HepG2 (cell line): ENCODE results near the gene WIZ. TPM values are rescaled to one million over a fixed set of nuclear protein-coding genes. Genes with fewer than 3 reads are reported as not detected.

Source experiments
- CREM ChIP-seq, 2 experiments: sonication (generic) in 1 of 2; formaldehyde crosslinking in 1 of 2; IDR thresholded peaks; 2 replicates each; pipeline versions ENCODE4 v1.4.0 to v1.6.1; 2016 to 2020; ENCODE audit warnings: antibody characterized with exemption in 1 of 2, mild to moderate bottlenecking in 1 of 2, missing genetic modification reagents in 1 of 2
- GATAD1 ChIP-seq: IDR thresholded peaks from 2 replicates; pipeline ENCODE4 v1.6.1; 2016; ENCODE audit warnings: missing genetic modification reagents, missing compliant biosample characterization
- HDAC6 ChIP-seq: fragments of 200-600 bp; sonication (generic); IDR thresholded peaks from 2 replicates; pipeline ENCODE4 v1.7.0; 2017; ENCODE audit warnings: mild to moderate bottlenecking, antibody characterized with exemption, low read length, low read depth
- JDP2 ChIP-seq: sonication (generic); formaldehyde crosslinking; IDR thresholded peaks from 2 replicates; pipeline ENCODE4 v1.8.1; 2022; ENCODE audit warnings: missing genetic modification reagents, borderline replicate concordance
- KAT7 ChIP-seq: IDR thresholded peaks from 2 replicates; pipeline ENCODE4 v1.6.1; 2018; ENCODE audit warnings: borderline replicate concordance, missing compliant biosample characterization
- KMT2B ChIP-seq: IDR thresholded peaks from 2 replicates; pipeline ENCODE4 v1.6.1; 2016; ENCODE audit warnings: missing genetic modification reagents, missing compliant biosample characterization
- MIXL1 ChIP-seq: IDR thresholded peaks from 2 replicates; pipeline ENCODE4 v1.6.1; 2016
- PHF20 ChIP-seq: sonication (generic); formaldehyde crosslinking; IDR thresholded peaks from 2 replicates; pipeline ENCODE4 v1.5.0; 2020; ENCODE audit warnings: mild to moderate bottlenecking, missing genetic modification reagents
- PHF8 ChIP-seq: sonication (generic); formaldehyde crosslinking; IDR thresholded peaks from 2 replicates; pipeline ENCODE4 v1.5.0; 2020; ENCODE audit warnings: missing genetic modification reagents
- POLR2AphosphoS2 ChIP-seq: IDR thresholded peaks from 2 replicates; pipeline ENCODE4 v1.6.1; 2011; ENCODE audit warnings: low read depth, low read length, improper control_type of control experiment
- SALL1 ChIP-seq: sonication (generic); formaldehyde crosslinking; IDR thresholded peaks from 2 replicates; pipeline ENCODE4 v1.8.0; 2022; ENCODE audit warnings: mild to moderate bottlenecking, missing genetic modification reagents
- SMARCE1 ChIP-seq: fragments of 450-650 bp; IDR thresholded peaks from 2 replicates; pipeline ENCODE4 v1.6.1; 2017; ENCODE audit warnings: borderline replicate concordance
- TFDP1 ChIP-seq: IDR thresholded peaks from 2 replicates; pipeline ENCODE4 v1.6.1; 2016; ENCODE audit warnings: missing compliant biosample characterization, missing genetic modification reagents, borderline replicate concordance
- TFDP2 ChIP-seq: sonication (generic); formaldehyde crosslinking; IDR thresholded peaks from 2 replicates; pipeline ENCODE4 v1.4.0; 2020; ENCODE audit warnings: missing genetic modification reagents
- THAP11 ChIP-seq: IDR thresholded peaks from 2 replicates; pipeline ENCODE4 v1.6.1; 2016; ENCODE audit warnings: missing biosample characterization, missing genetic modification reagents
- TRIM22 ChIP-seq: fragments of 450-650 bp; IDR thresholded peaks from 2 replicates; pipeline ENCODE4 v1.6.1; 2017
- ZNF18 ChIP-seq: sonication (generic); formaldehyde crosslinking; IDR thresholded peaks from 2 replicates; pipeline ENCODE4 v1.8.0; 2022; ENCODE audit warnings: mild to moderate bottlenecking, missing genetic modification reagents; ENCODE audit not compliant: insufficient replicate concordance
- ZNF230 ChIP-seq: sonication (generic); formaldehyde crosslinking; IDR thresholded peaks from 2 replicates; pipeline ENCODE4 v1.4.0; 2020; ENCODE audit warnings: mild to moderate bottlenecking, missing genetic modification reagents
- polyA plus RNA-seq, 8 experiments: library from polyadenylated mRNA; depleted of rRNA in 3 of 8; stranded (reverse) in 7 of 8; unstranded in 1 of 8; fragments of >200 nt; fragmentation: Illumina TruSeq in 4 of 8; extraction: Trizol in 4 of 8; gene quantifications; 2 replicates each; pipeline versions ENCODE4 v1.2.1 to v1.2.3, GENCODE V29; 2011 to 2016; ENCODE audit warnings: low read depth in 4 of 8, missing spikeins in 1 of 8, mixed read lengths in 1 of 8; ENCODE audit not compliant: insufficient read depth in 1 of 8
- total RNA-seq, 5 experiments: library from RNA; depleted of rRNA; stranded (reverse); fragments of >200 nt; fragmentation: Illumina TruSeq; extraction: Trizol; gene quantifications; 2 replicates each; pipeline ENCODE4 v1.2.3, GENCODE V29; 2016; ENCODE audit warnings: low read depth in 1 of 5
- TF ChIP-seq, protein P1 (sequence below): sonication (generic); formaldehyde crosslinking; conservative IDR thresholded peaks from 2 replicates; pipeline ENCODE4 v1.5.0; 2020; ENCODE audit warnings: missing genetic modification reagents
- TF ChIP-seq, protein P2 (sequence below): sonication (generic); formaldehyde crosslinking; IDR thresholded peaks from 2 replicates; pipeline ENCODE4 v1.4.0; 2020; ENCODE audit warnings: mild to moderate bottlenecking, missing genetic modification reagents

WIZ gene
- total and polyA plus RNA-seq, 2 of the 13 experiments (the other 11 are each of a cell fraction or from before 2014, with no cell fraction given) = 4.7 to 4.8 TPM

GRCh38 chr19:15432629-15433518 lies 16.9 kb downstream of the WIZ start (continued):
- TF ChIP-seq JDP2 (CRISPR knock-in tag) = no peak
- peak; percentile 67; the same call in 1 of the 2 replicates for TF ChIP-seq TFDP2 (CRISPR knock-in tag)
- TF ChIP-seq, protein P1, sequence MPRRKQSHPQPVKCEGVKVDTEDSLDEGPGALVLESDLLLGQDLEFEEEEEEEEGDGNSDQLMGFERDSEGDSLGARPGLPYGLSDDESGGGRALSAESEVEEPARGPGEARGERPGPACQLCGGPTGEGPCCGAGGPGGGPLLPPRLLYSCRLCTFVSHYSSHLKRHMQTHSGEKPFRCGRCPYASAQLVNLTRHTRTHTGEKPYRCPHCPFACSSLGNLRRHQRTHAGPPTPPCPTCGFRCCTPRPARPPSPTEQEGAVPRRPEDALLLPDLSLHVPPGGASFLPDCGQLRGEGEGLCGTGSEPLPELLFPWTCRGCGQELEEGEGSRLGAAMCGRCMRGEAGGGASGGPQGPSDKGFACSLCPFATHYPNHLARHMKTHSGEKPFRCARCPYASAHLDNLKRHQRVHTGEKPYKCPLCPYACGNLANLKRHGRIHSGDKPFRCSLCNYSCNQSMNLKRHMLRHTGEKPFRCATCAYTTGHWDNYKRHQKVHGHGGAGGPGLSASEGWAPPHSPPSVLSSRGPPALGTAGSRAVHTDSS (CRISPR knock-in tag) = no peak
- peak; percentile 82 for TF ChIP-seq THAP11
- TF ChIP-seq KAT7 (CRISPR knock-in tag) = 0 out of 2 replicates have a peak, but pooled peaks have one; percentile 74
- TF ChIP-seq KMT2B (CRISPR knock-in tag) = peak; percentile 62; the same call in 1 of the 2 replicates
- TF ChIP-seq TRIM22 = no peak
- no peak for TF ChIP-seq ZNF18 (CRISPR knock-in tag)
- peak; percentile 77 for TF ChIP-seq PHF8 (CRISPR knock-in tag)
- TF ChIP-seq SMARCE1 = no peak
- peak; percentile 65; the same call in 1 of the 2 replicates for TF ChIP-seq POLR2AphosphoS2
- peak; percentile 81 for TF ChIP-seq GATAD1 (CRISPR knock-in tag)
- no peak for TF ChIP-seq MIXL1
- TF ChIP-seq TFDP1 (CRISPR knock-in tag) = peak; percentile 81; the same call in 1 of the 2 replicates
- TF ChIP-seq CREM (IDR thresholded peaks at IDR 0.05) = no peak
- no peak for TF ChIP-seq CREM (CRISPR knock-in tag; IDR thresholded peaks at IDR 0.05)
- TF ChIP-seq SALL1 (CRISPR knock-in tag) = peak; percentile 51; the same call in 1 of the 2 replicates
- TF ChIP-seq HDAC6 = no peak
- TF ChIP-seq, protein P2, sequence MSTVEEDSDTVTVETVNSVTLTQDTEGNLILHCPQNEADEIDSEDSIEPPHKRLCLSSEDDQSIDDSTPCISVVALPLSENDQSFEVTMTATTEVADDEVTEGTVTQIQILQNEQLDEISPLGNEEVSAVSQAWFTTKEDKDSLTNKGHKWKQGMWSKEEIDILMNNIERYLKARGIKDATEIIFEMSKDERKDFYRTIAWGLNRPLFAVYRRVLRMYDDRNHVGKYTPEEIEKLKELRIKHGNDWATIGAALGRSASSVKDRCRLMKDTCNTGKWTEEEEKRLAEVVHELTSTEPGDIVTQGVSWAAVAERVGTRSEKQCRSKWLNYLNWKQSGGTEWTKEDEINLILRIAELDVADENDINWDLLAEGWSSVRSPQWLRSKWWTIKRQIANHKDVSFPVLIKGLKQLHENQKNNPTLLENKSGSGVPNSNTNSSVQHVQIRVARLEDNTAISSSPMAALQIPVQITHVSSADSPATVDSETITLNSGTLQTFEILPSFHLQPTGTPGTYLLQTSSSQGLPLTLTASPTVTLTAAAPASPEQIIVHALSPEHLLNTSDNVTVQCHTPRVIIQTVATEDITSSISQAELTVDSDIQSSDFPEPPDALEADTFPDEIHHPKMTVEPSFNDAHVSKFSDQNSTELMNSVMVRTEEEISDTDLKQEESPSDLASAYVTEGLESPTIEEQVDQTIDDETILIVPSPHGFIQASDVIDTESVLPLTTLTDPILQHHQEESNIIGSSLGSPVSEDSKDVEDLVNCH (CRISPR knock-in tag) = no peak
- no peak for TF ChIP-seq ZNF230 (CRISPR knock-in tag)
- peak; percentile 62; the same call in 1 of the 2 replicates for TF ChIP-seq PHF20 (CRISPR knock-in tag)
